OCI-LY1 (cell line): ENCODE results near the gene CLDN4.

Experiments
- CTCF ChIP-seq: fragments of 200-600 bp; sonication (generic), shearing (Covaris generic); IDR thresholded peaks from 2 replicates; pipeline ENCODE4 v1.5.1; 2017; ENCODE audit warnings: mild to moderate bottlenecking, antibody characterized with exemption, low read length, moderate library complexity, mixed read lengths
- EZH2 ChIP-seq: fragments of 200-600 bp; sonication (generic), shearing (Covaris generic); IDR thresholded peaks from 2 replicates; pipeline ENCODE4 v1.8.0; 2017; ENCODE audit warnings: borderline replicate concordance, mixed run types, mild to moderate bottlenecking, antibody characterized with exemption, low read length, moderate library complexity, mixed read lengths

DNA sequence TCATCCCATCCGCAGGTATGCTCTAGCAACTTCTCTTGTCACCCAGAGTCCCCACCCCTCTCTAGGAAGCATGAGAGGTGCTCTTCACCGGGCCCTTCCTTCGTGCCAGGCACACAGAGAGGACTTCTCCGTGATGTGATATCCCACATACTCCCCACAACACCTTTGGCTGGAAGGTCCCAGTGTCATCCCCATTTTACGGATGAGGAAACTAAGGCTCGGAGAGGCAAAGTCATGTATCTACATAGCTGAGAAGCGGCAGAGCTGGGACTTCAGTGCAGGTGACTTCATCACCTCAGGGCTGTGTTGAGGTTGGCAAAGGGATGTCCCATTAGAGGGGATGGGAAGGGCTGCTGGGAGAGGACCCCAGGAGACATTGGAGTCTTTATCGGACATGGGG is 45.6 kb downstream of the CLDN4 start:
- no peak for TF ChIP-seq EZH2
- no peak for TF ChIP-seq CTCF
